HL-60 (cell line): ENCODE results near the gene TIPARP.

Source experiments
- DNase-seq, 2 experiments: peaks; one replicate each; pipeline ENCODE4 v3.0.0-alpha.2; 2010 to 2020; ENCODE audit warnings: low read depth in 1 of 2, low spot score in 1 of 2
- H3K27ac ChIP-seq: fragments of 250-450 bp; sonication (Bioruptor Pico); replicated peaks from 2 replicates; pipeline ENCODE4 v1.5.1; 2020; ENCODE audit warnings: mild to moderate bottlenecking, moderate library complexity
- H3K27me3 ChIP-seq: fragments of 250-450 bp; sonication (Bioruptor Pico); 2 replicates; pipeline ENCODE4 v1.5.1; 2021; ENCODE audit warnings: mild to moderate bottlenecking, moderate library complexity; ENCODE audit not compliant: insufficient read depth, poor library complexity, severe bottlenecking
- H3K4me3 ChIP-seq: replicated peaks from 2 replicates; pipeline ENCODE4 v1.5.1; 2011; ENCODE audit warnings: mild to moderate bottlenecking, control low read depth, low read length; ENCODE audit not compliant: insufficient read depth
- GABPA ChIP-seq: IDR thresholded peaks from 2 replicates; pipeline ENCODE4 v1.6.1; 2012; ENCODE audit warnings: low read depth
- POLR2AphosphoS5 ChIP-seq: IDR thresholded peaks from 2 replicates; pipeline ENCODE4 v1.6.1; 2012; ENCODE audit warnings: low read depth
- REST ChIP-seq: IDR thresholded peaks from 2 replicates; pipeline ENCODE4 v1.6.1; 2012; ENCODE audit warnings: low read depth; ENCODE audit not compliant: insufficient replicate concordance
- SPI1 ChIP-seq: IDR thresholded peaks from 2 replicates; pipeline ENCODE4 v1.6.1; 2012; ENCODE audit warnings: low read depth, mild to moderate bottlenecking, borderline replicate concordance
- TF ChIP-seq, protein P1 (sequence below): IDR thresholded peaks from one replicate; pipeline ENCODE4 v1.5.1; 2011; ENCODE audit warnings: low read length, control low read depth, inconsistent platforms; ENCODE audit not compliant: insufficient read depth

TIPARP gene

GRCh38 chr3:156674911-156675829 is 780 bp downstream of the TIPARP start:
- Histone ChIP-seq H3K27ac (peak overlapping the region; percentile 85), H3K4me3 (peak overlapping the region; percentile 84), H3K27me3 (no peaks in the 10 kb centered on the region)
- TF ChIP-seq SPI1, result no peak
- 0 out of 2 replicates have a peak, but pooled peaks have one; percentile 3 for TF ChIP-seq POLR2AphosphoS5
- TF ChIP-seq GABPA, result no peak
- peak in 1 of 2 experiments; percentile 51 for DNase-seq

- H3K27ac ChIP-seq, result peak overlapping the region; percentile 85
- peak overlapping the region; percentile 84 for H3K4me3 ChIP-seq
- DNase-seq, result peak; percentile 24 to 57
- H3K27me3 ChIP-seq, result no peaks in the 10 kb centered on the region
- TF ChIP-seq, protein P1, sequence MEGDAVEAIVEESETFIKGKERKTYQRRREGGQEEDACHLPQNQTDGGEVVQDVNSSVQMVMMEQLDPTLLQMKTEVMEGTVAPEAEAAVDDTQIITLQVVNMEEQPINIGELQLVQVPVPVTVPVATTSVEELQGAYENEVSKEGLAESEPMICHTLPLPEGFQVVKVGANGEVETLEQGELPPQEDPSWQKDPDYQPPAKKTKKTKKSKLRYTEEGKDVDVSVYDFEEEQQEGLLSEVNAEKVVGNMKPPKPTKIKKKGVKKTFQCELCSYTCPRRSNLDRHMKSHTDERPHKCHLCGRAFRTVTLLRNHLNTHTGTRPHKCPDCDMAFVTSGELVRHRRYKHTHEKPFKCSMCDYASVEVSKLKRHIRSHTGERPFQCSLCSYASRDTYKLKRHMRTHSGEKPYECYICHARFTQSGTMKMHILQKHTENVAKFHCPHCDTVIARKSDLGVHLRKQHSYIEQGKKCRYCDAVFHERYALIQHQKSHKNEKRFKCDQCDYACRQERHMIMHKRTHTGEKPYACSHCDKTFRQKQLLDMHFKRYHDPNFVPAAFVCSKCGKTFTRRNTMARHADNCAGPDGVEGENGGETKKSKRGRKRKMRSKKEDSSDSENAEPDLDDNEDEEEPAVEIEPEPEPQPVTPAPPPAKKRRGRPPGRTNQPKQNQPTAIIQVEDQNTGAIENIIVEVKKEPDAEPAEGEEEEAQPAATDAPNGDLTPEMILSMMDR, result no peak
- TF ChIP-seq REST (no peak), POLR2AphosphoS5 (no peak), GABPA (no peak), SPI1 (no peak)
These were observed 1.7 kb downstream of the TIPARP start for GRCh38 chr3:156675830-156676767.

- no peak for DNase-seq
- no peaks in the 10 kb centered on the region for H3K27me3 ChIP-seq
- TF ChIP-seq GABPA (no peak), REST (no peak), SPI1 (no peak), POLR2AphosphoS5 (no peak)
- TF ChIP-seq, protein P1, result no peak
- H3K4me3 ChIP-seq, result peak overlapping the region; percentile 84
- peak overlapping the region; percentile 85; the same call in 1 of the 2 replicates for H3K27ac ChIP-seq
These were observed 2.5 kb downstream of the TIPARP start for GRCh38 chr3:156676768-156677479.
